ENCODE results near the gene SH2B2.

SH2B2 gene

GRCh38 chr7:102248456-102249395 lies 37.9 kb upstream of the SH2B2 start:
- no peak overlapping the region for H3K4me3 ChIP-seq (ENCODE audit: low read depth, low read length)
- H3K27me3 ChIP-seq (ENCODE audit: insufficient read depth, low read depth, severe bottlenecking), result no peaks in the 10 kb centered on the region
- peaks cover 12% of the 10 kb centered on the region; the same call in 1 of the 2 replicates for H3K36me3 ChIP-seq
- DNase-seq, result no peak
- H3K9me3 ChIP-seq (ENCODE audit: severe bottlenecking), result no peaks in the 10 kb centered on the region
- no peak overlapping the region for H3K27ac ChIP-seq
- TF ChIP-seq CTCF (IDR thresholded peaks at IDR 0.05; ENCODE audit: low read depth, low read length), result no peak

DNA sequence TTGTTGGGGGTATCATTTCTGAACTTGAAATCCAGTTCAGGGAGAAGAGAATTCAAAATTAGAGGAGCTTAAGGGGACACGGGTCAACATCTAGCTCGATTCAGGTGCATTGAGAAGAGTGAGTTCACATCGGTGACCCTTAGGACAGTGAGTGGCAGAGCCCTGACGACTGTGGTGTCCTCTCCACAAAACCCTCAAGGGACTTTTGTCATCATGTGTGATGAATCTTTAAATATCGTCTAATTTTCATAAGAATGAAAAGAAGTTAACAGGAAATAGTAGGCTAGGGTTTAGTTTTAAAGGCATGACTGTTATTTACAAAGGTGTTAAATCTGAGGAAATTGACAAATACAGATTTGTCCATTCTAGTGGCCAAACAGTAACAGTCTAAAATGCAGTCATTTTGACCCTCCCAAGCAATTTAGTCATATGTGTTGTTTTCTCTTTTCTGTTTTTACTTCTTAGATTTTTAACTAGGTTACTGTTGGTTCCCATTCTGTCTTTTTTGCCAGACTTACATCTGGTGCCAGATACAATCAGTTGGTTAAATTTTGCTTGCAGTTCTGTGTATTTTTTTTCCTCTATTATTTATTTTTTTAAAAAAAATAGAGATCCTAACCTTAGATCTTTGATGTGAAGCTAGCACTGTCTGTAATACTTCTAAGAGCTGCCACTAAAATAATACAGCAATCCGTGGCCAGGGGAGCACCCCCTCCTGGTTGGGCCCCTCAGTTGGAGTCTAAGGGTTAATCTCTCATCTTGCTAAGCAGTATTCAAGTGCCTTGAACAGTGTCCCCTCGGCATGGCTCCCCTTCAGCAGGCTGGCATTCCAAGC lies 34.9 kb upstream of the SH2B2 start:
- H3K27me3 ChIP-seq (ENCODE audit: insufficient read depth, low read depth, severe bottlenecking), result no peaks in the 10 kb centered on the region
- no peak overlapping the region for H3K27ac ChIP-seq
- DNase-seq, result no peak
- TF ChIP-seq CTCF (IDR thresholded peaks at IDR 0.05; ENCODE audit: low read depth, low read length), result no peak
- no peak overlapping the region for H3K4me3 ChIP-seq (ENCODE audit: low read depth, low read length)
- H3K36me3 ChIP-seq, result peaks cover 9% of the 10 kb centered on the region; the same call in 1 of the 2 replicates
- H3K9me3 ChIP-seq (ENCODE audit: severe bottlenecking), result no peaks in the 10 kb centered on the region

DNA sequence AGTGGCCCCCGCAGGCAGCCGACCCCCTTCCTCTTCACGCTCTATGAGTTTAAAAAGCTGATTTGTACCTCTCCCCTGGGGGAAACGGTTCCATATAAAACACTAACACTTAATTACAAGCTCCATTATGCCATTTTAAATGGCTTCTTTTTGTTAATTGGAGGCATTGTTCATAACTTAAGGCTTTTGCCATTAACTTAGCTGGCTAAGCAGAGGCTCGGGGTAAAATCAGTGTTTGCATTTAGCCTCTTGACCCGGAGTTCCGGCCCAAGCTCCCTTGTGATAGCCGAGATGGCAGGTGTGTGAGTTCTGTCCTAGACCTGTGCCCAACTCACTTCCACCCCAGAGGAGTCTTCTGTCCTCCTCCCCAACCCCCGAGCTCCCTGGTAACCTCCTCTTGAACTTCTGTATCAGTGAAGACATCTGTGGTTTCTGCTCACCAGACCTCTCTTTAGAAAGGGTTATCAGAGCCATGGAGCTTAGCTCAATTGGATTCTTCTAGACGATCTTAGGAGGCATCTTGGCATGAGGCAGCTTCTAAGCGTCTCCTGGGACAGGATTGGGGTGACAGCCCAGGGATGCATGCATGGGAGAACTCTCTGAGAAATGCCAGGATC lies 34.2 kb upstream of the SH2B2 start:
- DNase-seq, result no peak

GRCh38 chr7:102253066-102253972 lies 33.3 kb upstream of the SH2B2 start:
- Histone ChIP-seq H3K4me3 (ENCODE audit: low read depth, low read length) (no peak overlapping the region), H3K36me3 (peaks cover 4% of the 10 kb centered on the region; the same call in 1 of the 2 replicates), H3K9me3 (ENCODE audit: severe bottlenecking) (no peaks in the 10 kb centered on the region), H3K27me3 (ENCODE audit: insufficient read depth, low read depth, severe bottlenecking) (no peaks in the 10 kb centered on the region), H3K27ac (no peak overlapping the region)
- TF ChIP-seq CTCF (IDR thresholded peaks at IDR 0.05; ENCODE audit: low read depth, low read length), result no peak
- no peak for DNase-seq

More for the DNA sequence above, 34.2 kb upstream of the SH2B2 start:
- Histone ChIP-seq H3K27ac (no peak overlapping the region), H3K27me3 (ENCODE audit: insufficient read depth, low read depth, severe bottlenecking) (no peaks in the 10 kb centered on the region), H3K9me3 (ENCODE audit: severe bottlenecking) (no peaks in the 10 kb centered on the region), H3K36me3 (peaks cover 4% of the 10 kb centered on the region; the same call in 1 of the 2 replicates), H3K4me3 (ENCODE audit: low read depth, low read length) (no peak overlapping the region)
- no peak for TF ChIP-seq CTCF (IDR thresholded peaks at IDR 0.05; ENCODE audit: low read depth, low read length)

DNA sequence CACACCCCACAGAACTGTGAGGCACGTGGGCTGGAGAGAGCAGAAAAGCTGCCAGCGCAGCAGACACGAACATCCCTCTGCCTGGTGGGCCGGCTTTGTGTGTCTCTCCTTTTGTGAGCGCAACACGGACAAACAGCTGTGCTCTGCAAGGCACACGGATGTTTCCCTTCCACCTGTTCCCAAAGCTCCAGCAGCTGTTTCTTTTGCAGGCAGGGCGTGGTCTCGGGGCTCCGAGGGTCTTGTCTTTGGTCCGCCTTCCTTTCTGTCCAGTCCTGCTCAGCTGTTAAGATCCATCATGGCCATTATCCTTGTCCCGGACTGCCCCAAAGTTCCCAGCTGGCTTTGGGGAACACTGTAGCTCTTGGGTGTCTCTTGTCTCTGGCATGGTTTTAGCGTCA lies 32.7 kb upstream of the SH2B2 start:
- H3K27ac ChIP-seq, result no peak overlapping the region
- peaks cover 4% of the 10 kb centered on the region; the same call in 1 of the 2 replicates for H3K36me3 ChIP-seq
- no peak for TF ChIP-seq CTCF (IDR thresholded peaks at IDR 0.05; ENCODE audit: low read depth, low read length)

More for the DNA sequence above, 32.7 kb upstream of the SH2B2 start:
- no peak for DNase-seq
- H3K9me3 ChIP-seq (ENCODE audit: severe bottlenecking), result no peaks in the 10 kb centered on the region
- no peak overlapping the region for H3K4me3 ChIP-seq (ENCODE audit: low read depth, low read length)
- no peaks in the 10 kb centered on the region for H3K27me3 ChIP-seq (ENCODE audit: insufficient read depth, low read depth, severe bottlenecking)

Measured in WERI-Rb-1 (cell line).